GM10248 (cell line): ENCODE results near the gene MICU1.

ENCODE experiments used
- CTCF ChIA-PET: fragments of 300-600 bp; sonication (Branson Sonifier 250); formaldehyde crosslinking; extraction: SDS; loops from one replicate; lab custom pipeline; 2021; ENCODE audit warnings: antibody characterized with exemption; lab: Yijun Ruan, JAX
- POLR2A ChIA-PET: fragments of 350-650 bp; sonication (Branson Sonifier 250); formaldehyde crosslinking; extraction: SDS; loops from one replicate; lab custom pipeline; 2020; ENCODE audit warnings: antibody characterized with exemption; lab: Yijun Ruan, JAX
- DNase-seq: peaks from one replicate; pipeline ENCODE4 v3.0.0; 2012; ENCODE audit errors: extremely low spot score
- CTCF ChIP-seq: IDR thresholded peaks from 2 replicates; pipeline ENCODE4 v1.5.1; 2012; ENCODE audit warnings: mild to moderate bottlenecking, low read depth; ENCODE audit errors: extremely low read depth, missing control alignments, control extremely low read depth

Gene MICU1

GRCh38 chr10:72540193-72540807 is 85.6 kb downstream of the MICU1 start:
- ChIA-PET CTCF (no interaction called here), POLR2A (no interaction called here)
- no peak for TF ChIP-seq CTCF
- no peak for DNase-seq

- ChIA-PET CTCF (no interaction called here), POLR2A (no interaction called here)
- no peak for DNase-seq
- no peak for TF ChIP-seq CTCF
These were observed 86.7 kb downstream of the MICU1 start for GRCh38 chr10:72539137-72539536.

GRCh38 chr10:72525689-72526088 is 100.2 kb downstream of the MICU1 start:
- CTCF ChIA-PET, result no interaction called here
- no peak for TF ChIP-seq CTCF
- POLR2A ChIA-PET, result no interaction called here
- no peak for DNase-seq

- POLR2A ChIA-PET, result no interaction called here
These were observed 100.6 kb downstream of the MICU1 start for GRCh38 chr10:72525277-72525676.

GRCh38 chr10:72524489-72524888 is 101.4 kb downstream of the MICU1 start:
- CTCF ChIA-PET, result interaction anchor here (1.5 kb wide), 1 partner anchor 18 kb away, joined by 4 read pairs; no protein-coding TSS in a partner anchor
- no peak for DNase-seq
- TF ChIP-seq CTCF, result no peak
- POLR2A ChIA-PET, result no interaction called here

More at GRCh38 chr10:72525277-72525676, 100.6 kb downstream of the MICU1 start:
- CTCF ChIA-PET, result no interaction called here
- TF ChIP-seq CTCF, result no peak
- no peak for DNase-seq

- TF ChIP-seq CTCF, result no peak
- no peak for DNase-seq
- ChIA-PET CTCF (interaction anchor here (1.5 kb wide), 1 partner anchor 17 kb away, joined by 4 read pairs; no protein-coding TSS in a partner anchor), POLR2A (no interaction called here)
These were observed 101.9 kb downstream of the MICU1 start for GRCh38 chr10:72523932-72524396.

GRCh38 chr10:72523062-72523461 is 102.8 kb downstream of the MICU1 start:
- POLR2A ChIA-PET, result no interaction called here
- CTCF ChIA-PET, result interaction anchor here (1.4 to 1.5 kb wide), 2 partner anchors 16 to 38 kb away, joined by 4 read pairs; no protein-coding TSS in a partner anchor
- no peak for TF ChIP-seq CTCF
- no peak for DNase-seq
